ENCODE measurements around the gene TP53AIP1. TPM values are rescaled to one million over a fixed set of nuclear protein-coding genes. Genes with fewer than 3 reads are reported as not detected.

TP53AIP1 gene
- total and polyA plus RNA-seq, 7 experiments from 2014 or later: not detected

- Histone ChIP-seq H3K27ac (ENCODE audit: low read depth, low read length) (no peak within 1 kb of the TSS), H3K9me3 (ENCODE audit: control insufficient read depth in 2 of 3, low read length in 3 of 3) (no peaks in the 10 kb centered on the region), H3K36me3 (ENCODE audit: control insufficient read depth in 2 of 3, insufficient read depth in 3 of 3, low read length in 3 of 3) (no peaks in the 10 kb centered on the region), H3K27me3 (ENCODE audit: control insufficient read depth in 2 of 2, insufficient read depth in 2 of 2, low read length in 2 of 2) (peaks cover 5 to 15% of the 10 kb centered on the region in 2 donors), H3K4me1 (ENCODE audit: control insufficient read depth in 2 of 2, insufficient read depth in 2 of 2, low read length in 2 of 2) (no peaks in the 10 kb centered on the region), H3K4me3 (ENCODE audit: low read length) (peak within 1 kb of the TSS; percentile 52)
- Mint-ChIP-seq H3K27me3 (peaks cover 53 to 72% (median 67%) of the 10 kb centered on the region in 5 donors), H3K27ac (no peak within 1 kb of the TSS), H3K9me3 (peaks cover 0 to 4% (median 0%) of the 10 kb centered on the region in 11 donors), H3K4me1 (peaks cover 5 to 24% (median 9%) of the 10 kb centered on the region in 7 donors), H3K36me3 (peaks cover 0 to 5% (median 0%) of the 10 kb centered on the region in 5 donors), H3K4me3 (peak within 1 kb of the TSS; percentile 80 to 90 (median 84))
- DNase-seq: peak in 1 of 9 donors; percentile 21
- peak; percentile 52 for ATAC-seq
- ChIA-PET CTCF (no interaction called here), POLR2A (interaction anchor here (1.5 kb wide), 1 partner anchor 13 kb away, joined by 3 read pairs; no protein-coding TSS in a partner anchor)
- intact Hi-C loops (cut with micrococcal nuclease): no loop called here
Observed at GRCh38 chr11:128890543-128891368, 51.9 kb downstream of the TP53AIP1 start, which contains the start of gene KCNJ5. TSS of gene KCNJ5 (plus strand) at chr11:128891356. CDS start at chr11:128911274, 19,918 bp downstream.

- Histone ChIP-seq H3K4me1 (ENCODE audit: control insufficient read depth in 2 of 2, insufficient read depth in 2 of 2, low read length in 2 of 2) (no peaks in the 10 kb centered on the region), H3K27me3 (ENCODE audit: control insufficient read depth in 2 of 2, insufficient read depth in 2 of 2, low read length in 2 of 2) (peaks cover 5 to 15% of the 10 kb centered on the region in 2 donors), H3K9me3 (ENCODE audit: control insufficient read depth in 2 of 3, low read length in 3 of 3) (no peaks in the 10 kb centered on the region), H3K27ac (ENCODE audit: low read depth, low read length) (no peak overlapping the region), H3K4me3 (ENCODE audit: low read length) (peak overlapping the region; percentile 52), H3K36me3 (ENCODE audit: control insufficient read depth in 2 of 3, insufficient read depth in 3 of 3, low read length in 3 of 3) (no peaks in the 10 kb centered on the region)
- Mint-ChIP-seq H3K36me3 (peaks cover 0 to 8% (median 0%) of the 10 kb centered on the region in 5 donors), H3K27me3 (peaks cover 54 to 75% (median 71%) of the 10 kb centered on the region in 5 donors), H3K27ac (no peak overlapping the region), H3K9me3 (peaks cover 0 to 4% (median 0%) of the 10 kb centered on the region in 11 donors), H3K4me3 (peak overlapping the region in 7 of 10 donors; percentile 11 to 90 (median 84)), H3K4me1 (peaks cover 5 to 24% (median 9%) of the 10 kb centered on the region in 7 donors)
- DNase-seq: no peak
- intact Hi-C loops (cut with micrococcal nuclease): no loop called here
- no peak for ATAC-seq
- ChIA-PET CTCF (no interaction called here), POLR2A (no interaction called here)
Observed at GRCh38 chr11:128890216-128890542, 52.5 kb downstream of the TP53AIP1 start.

GRCh38 chr11:128889657-128890213 is 52.9 kb downstream of the TP53AIP1 start:
- intact Hi-C loops (cut with micrococcal nuclease): loop anchor here in 1 of 2 donors (10.0 kb wide), 1 partner anchor 805 kb away; no protein-coding TSS in a partner anchor
- ATAC-seq (no peak), DNase-seq (no peak)
- H3K4me1 Mint-ChIP-seq: peaks cover 5 to 24% (median 10%) of the 10 kb centered on the region in 7 donors
- no peaks in the 10 kb centered on the region for H3K36me3 ChIP-seq (ENCODE audit: control insufficient read depth in 2 of 3, insufficient read depth in 3 of 3, low read length in 3 of 3)
- H3K27me3 ChIP-seq (ENCODE audit: control insufficient read depth in 2 of 2, insufficient read depth in 2 of 2, low read length in 2 of 2): peaks cover 5 to 15% of the 10 kb centered on the region in 2 donors
- ChIA-PET CTCF (no interaction called here), POLR2A (no interaction called here)
- H3K27ac ChIP-seq (ENCODE audit: low read depth, low read length): no peak overlapping the region
- no peaks in the 10 kb centered on the region for H3K9me3 ChIP-seq (ENCODE audit: control insufficient read depth in 2 of 3, low read length in 3 of 3)
- H3K27ac Mint-ChIP-seq: no peak overlapping the region
- peaks cover 0 to 8% (median 0%) of the 10 kb centered on the region in 5 donors for H3K36me3 Mint-ChIP-seq
- peaks cover 57 to 75% (median 74%) of the 10 kb centered on the region in 5 donors for H3K27me3 Mint-ChIP-seq
- H3K4me1 ChIP-seq (ENCODE audit: control insufficient read depth in 2 of 2, insufficient read depth in 2 of 2, low read length in 2 of 2): no peaks in the 10 kb centered on the region
- H3K9me3 Mint-ChIP-seq: peaks cover 0 to 4% (median 0%) of the 10 kb centered on the region in 11 donors
- no peak overlapping the region for H3K4me3 ChIP-seq (ENCODE audit: low read length)
- H3K4me3 Mint-ChIP-seq: peak overlapping the region in 6 of 10 donors; percentile 11 to 90 (median 63)

- Histone ChIP-seq H3K36me3 (ENCODE audit: control insufficient read depth in 2 of 3, insufficient read depth in 3 of 3, low read length in 3 of 3) (no peaks in the 10 kb centered on the region), H3K9me3 (ENCODE audit: control insufficient read depth in 2 of 3, low read length in 3 of 3) (no peaks in the 10 kb centered on the region), H3K4me1 (ENCODE audit: control insufficient read depth in 2 of 2, insufficient read depth in 2 of 2, low read length in 2 of 2) (no peaks in the 10 kb centered on the region), H3K27ac (ENCODE audit: low read depth, low read length) (no peak overlapping the region), H3K27me3 (ENCODE audit: control insufficient read depth in 2 of 2, insufficient read depth in 2 of 2, low read length in 2 of 2) (peaks cover 5 to 15% of the 10 kb centered on the region in 2 donors), H3K4me3 (ENCODE audit: low read length) (no peak overlapping the region)
- Mint-ChIP-seq H3K27ac (no peak overlapping the region), H3K4me1 (peaks cover 5 to 20% (median 11%) of the 10 kb centered on the region in 7 donors), H3K4me3 (no peak overlapping the region), H3K27me3 (peaks cover 67 to 78% (median 75%) of the 10 kb centered on the region in 5 donors), H3K9me3 (peaks cover 0 to 4% (median 0%) of the 10 kb centered on the region in 11 donors), H3K36me3 (peaks cover 0 to 8% (median 0%) of the 10 kb centered on the region in 5 donors)
- ATAC-seq (no peak), DNase-seq (no peak)
- ChIA-PET CTCF (interaction anchor here (0.6 to 1.2 kb wide), 5 partner anchors 11 to 68 kb away, joined by 3 to 6 read pairs (median 3); no protein-coding TSS in a partner anchor), POLR2A (no interaction called here)
- intact Hi-C loops (cut with micrococcal nuclease): loop anchor here in 1 of 2 donors (10.0 kb wide), 1 partner anchor 806 kb away; no protein-coding TSS in a partner anchor
Observed at GRCh38 chr11:128888034-128888985, 54.4 kb downstream of the TP53AIP1 start.

- Histone ChIP-seq H3K36me3 (ENCODE audit: control insufficient read depth in 2 of 3, insufficient read depth in 3 of 3, low read length in 3 of 3) (no peaks in the 10 kb centered on the region), H3K27me3 (ENCODE audit: control insufficient read depth in 2 of 2, insufficient read depth in 2 of 2, low read length in 2 of 2) (peaks cover 5 to 15% of the 10 kb centered on the region in 2 donors), H3K9me3 (ENCODE audit: control insufficient read depth in 2 of 3, low read length in 3 of 3) (no peaks in the 10 kb centered on the region), H3K27ac (ENCODE audit: low read depth, low read length) (no peak overlapping the region), H3K4me3 (ENCODE audit: low read length) (no peak overlapping the region), H3K4me1 (ENCODE audit: control insufficient read depth in 2 of 2, insufficient read depth in 2 of 2, low read length in 2 of 2) (no peaks in the 10 kb centered on the region)
- Mint-ChIP-seq H3K27me3 (peaks cover 62 to 81% (median 79%) of the 10 kb centered on the region in 5 donors), H3K4me1 (peaks cover 5 to 16% (median 9%) of the 10 kb centered on the region in 7 donors), H3K36me3 (peaks cover 0 to 8% (median 0%) of the 10 kb centered on the region in 5 donors), H3K27ac (peak overlapping the region in 1 of 9 donors; percentile 5), H3K4me3 (no peak overlapping the region), H3K9me3 (peaks cover 0 to 4% (median 0%) of the 10 kb centered on the region in 11 donors)
- intact Hi-C loops (cut with micrococcal nuclease): loop anchor here (1.0 to 10.0 kb wide), 2 partner anchors 20 to 808 kb away; no protein-coding TSS in a partner anchor
- DNase-seq: no peak
- peak; percentile 21 for ATAC-seq
- ChIA-PET CTCF (interaction anchor here (1.3 to 4.4 kb wide), 5 partner anchors 7 to 68 kb away, joined by 3 to 64 read pairs (median 8); no protein-coding TSS in a partner anchor), POLR2A (no interaction called here)
Observed at GRCh38 chr11:128886406-128887124, 56.1 kb downstream of the TP53AIP1 start.

All from naive thymus-derived CD4-positive, alpha-beta T cell (primary cell).